Erythroblast (primary cell): ENCODE results near the gene UNC13C.

Experiments
- DNase-seq, 2 experiments: peaks; one replicate each; lab custom pipeline; 2025; lab: John Stamatoyannopoulos, UW
- GATA1 ChIP-seq: IDR thresholded peaks from 2 replicates; pipeline ENCODE4 v1.6.1; 2011; ENCODE audit warnings: low read depth, mild to moderate bottlenecking, control low read depth, low read length, moderate library complexity
- POLR2A ChIP-seq: IDR thresholded peaks from 2 replicates; pipeline ENCODE4 v1.6.1; 2011; ENCODE audit warnings: mild to moderate bottlenecking, low read length

The UNC13C gene

GRCh38 chr15:54608876-54609835 is 630.9 kb downstream of the UNC13C start:
- no peak for DNase-seq

GRCh38 chr15:54618120-54618519 is 639.9 kb downstream of the UNC13C start:
- TF ChIP-seq GATA1 (no peak), POLR2A (no peak)
- DNase-seq = no peak

More at GRCh38 chr15:54608876-54609835, 630.9 kb downstream of the UNC13C start:
- TF ChIP-seq POLR2A = no peak
- no peak for TF ChIP-seq GATA1

- TF ChIP-seq GATA1 (no peak), POLR2A (no peak)
- no peak for DNase-seq
These were observed 640.9 kb downstream of the UNC13C start for GRCh38 chr15:54619180-54619579.

GRCh38 chr15:54620916-54621315 is 642.7 kb downstream of the UNC13C start:
- no peak for TF ChIP-seq POLR2A
- TF ChIP-seq GATA1 = no peak
- DNase-seq = no peak

- DNase-seq = no peak
- TF ChIP-seq GATA1 = no peak
- no peak for TF ChIP-seq POLR2A
These were observed 657.9 kb downstream of the UNC13C start for GRCh38 chr15:54636147-54636546.

GRCh38 chr15:54638666-54639065 is 660.4 kb downstream of the UNC13C start:
- no peak for DNase-seq
- TF ChIP-seq POLR2A = no peak
- no peak for TF ChIP-seq GATA1

GRCh38 chr15:54640873-54641272 is 662.6 kb downstream of the UNC13C start:
- DNase-seq = no peak
- TF ChIP-seq GATA1 = no peak
- no peak for TF ChIP-seq POLR2A

GRCh38 chr15:54644796-54645195 is 666.6 kb downstream of the UNC13C start:
- TF ChIP-seq GATA1 (no peak), POLR2A (no peak)
- DNase-seq = no peak

- TF ChIP-seq POLR2A = no peak
- TF ChIP-seq GATA1 = no peak
- DNase-seq = no peak
These were observed 681.4 kb downstream of the UNC13C start for GRCh38 chr15:54659646-54660045.

GRCh38 chr15:54660356-54660755 is 682.1 kb downstream of the UNC13C start:
- TF ChIP-seq GATA1 (no peak), POLR2A (no peak)
- no peak for DNase-seq

GRCh38 chr15:54675241-54675640 is 697.0 kb downstream of the UNC13C start:
- no peak for TF ChIP-seq GATA1
- TF ChIP-seq POLR2A = no peak
- DNase-seq = no peak

- DNase-seq = no peak
- TF ChIP-seq POLR2A (no peak), GATA1 (no peak)
These were observed 703.3 kb downstream of the UNC13C start for GRCh38 chr15:54681584-54681983.
